ENCODE results near the gene NLGN4X. TPM values are rescaled to one million over a fixed set of nuclear protein-coding genes. Genes with fewer than 3 reads are reported as not detected.

The NLGN4X gene
- polyA plus RNA-seq, 3 donors: not detected

GRCh38 chrX:6151971-6152370 lies 76.7 kb downstream of the NLGN4X start:
- Histone ChIP-seq H3K27me3 (ENCODE audit: control insufficient read depth in 2 of 2, insufficient read depth in 2 of 2, low read length in 2 of 2) (no peaks in the 10 kb centered on the region), H3K4me2 (replicated peaks; ENCODE audit: extremely low read depth, low read length, poor library complexity, severe bottlenecking) (no peak overlapping the region), H3K4me1 (ENCODE audit: control insufficient read depth in 1 of 2, insufficient read depth in 2 of 2, low read length in 2 of 2) (no peaks in the 10 kb centered on the region), H3K9ac (ENCODE audit: insufficient read depth, low read length, poor library complexity, severe bottlenecking) (no peak overlapping the region), H3K4me3 (replicated peaks in 1 of 3; ENCODE audit: low read depth in 2 of 3, low read length in 3 of 3) (no peak overlapping the region), H3K79me2 (ENCODE audit: insufficient read depth, low read length) (no peaks in the 10 kb centered on the region), H3K36me3 (replicated peaks in 1 of 2; ENCODE audit: control insufficient read depth in 1 of 2, insufficient read depth in 2 of 2, low read length in 2 of 2) (no peaks in the 10 kb centered on the region), H3K27ac (ENCODE audit: low read depth in 1 of 2, low read length in 2 of 2) (no peak overlapping the region), H4K20me1 (ENCODE audit: insufficient read depth, low read length) (no peaks in the 10 kb centered on the region), H3K9me3 (replicated peaks in 1 of 2; ENCODE audit: control insufficient read depth in 1 of 2, insufficient read depth in 1 of 2, low read length in 2 of 2) (no peaks in the 10 kb centered on the region), H2AFZ (ENCODE audit: insufficient read depth, low read depth, low read length, poor library complexity, severe bottlenecking) (no peak overlapping the region)
- peaks cover 0 to 17% (median 2%) of the 10 kb centered on the region in 7 donors for H3K9me3 Mint-ChIP-seq
- intact Hi-C loops (cut with micrococcal nuclease): no loop called here
- peaks cover 0 to 2% (median 0%) of the 10 kb centered on the region in 3 donors for H3K27me3 Mint-ChIP-seq (ENCODE audit: low read depth in 3 of 3)
- no peak overlapping the region for H3K4me3 Mint-ChIP-seq
- H3K27ac Mint-ChIP-seq: no peak overlapping the region
- no peak for TF ChIP-seq CTCF (IDR thresholded peaks at IDR 0.05)
- no peaks in the 10 kb centered on the region for H3K36me3 Mint-ChIP-seq
- WGBS (ENCODE audit: insufficient coverage): 100% methylated on average over 3 of the region's 5 CpGs
- DNase-seq: no peak
- no peaks in the 10 kb centered on the region for H3K4me1 Mint-ChIP-seq

- Histone ChIP-seq H3K36me3 (replicated peaks in 1 of 2; ENCODE audit: control insufficient read depth in 1 of 2, insufficient read depth in 2 of 2, low read length in 2 of 2) (no peaks in the 10 kb centered on the region), H4K20me1 (ENCODE audit: insufficient read depth, low read length) (no peaks in the 10 kb centered on the region), H3K27ac (ENCODE audit: low read depth in 1 of 2, low read length in 2 of 2) (no peak overlapping the region), H3K27me3 (ENCODE audit: control insufficient read depth in 2 of 2, insufficient read depth in 2 of 2, low read length in 2 of 2) (no peaks in the 10 kb centered on the region), H3K9me3 (replicated peaks in 1 of 2; ENCODE audit: control insufficient read depth in 1 of 2, insufficient read depth in 1 of 2, low read length in 2 of 2) (no peaks in the 10 kb centered on the region), H3K9ac (ENCODE audit: insufficient read depth, low read length, poor library complexity, severe bottlenecking) (no peak overlapping the region), H3K4me3 (replicated peaks in 1 of 3; ENCODE audit: low read depth in 2 of 3, low read length in 3 of 3) (no peak overlapping the region), H2AFZ (ENCODE audit: insufficient read depth, low read depth, low read length, poor library complexity, severe bottlenecking) (no peak overlapping the region), H3K4me1 (ENCODE audit: control insufficient read depth in 1 of 2, insufficient read depth in 2 of 2, low read length in 2 of 2) (no peaks in the 10 kb centered on the region), H3K79me2 (ENCODE audit: insufficient read depth, low read length) (no peaks in the 10 kb centered on the region), H3K4me2 (replicated peaks; ENCODE audit: extremely low read depth, low read length, poor library complexity, severe bottlenecking) (no peak overlapping the region)
- DNase-seq: no peak
- Mint-ChIP-seq H3K27me3 (ENCODE audit: low read depth in 3 of 3) (peaks cover 0 to 2% (median 0%) of the 10 kb centered on the region in 3 donors), H3K36me3 (no peaks in the 10 kb centered on the region), H3K4me1 (no peaks in the 10 kb centered on the region), H3K27ac (no peak overlapping the region), H3K9me3 (peaks cover 0 to 10% (median 3%) of the 10 kb centered on the region in 7 donors), H3K4me3 (no peak overlapping the region)
- TF ChIP-seq CTCF (IDR thresholded peaks at IDR 0.05): no peak
- intact Hi-C loops (cut with micrococcal nuclease): no loop called here
- 100% methylated on average over 1 of the region's 6 CpGs for WGBS (ENCODE audit: insufficient coverage)
Measured at GRCh38 chrX:6149060-6149872, 79.4 kb downstream of the NLGN4X start.

Data from CD14-positive monocyte (primary cell).